Measurements from ENCODE around the gene AAR2. TPM values are rescaled to one million over a fixed set of nuclear protein-coding genes. Genes with fewer than 3 reads are reported as not detected.

The AAR2 gene, protein sequence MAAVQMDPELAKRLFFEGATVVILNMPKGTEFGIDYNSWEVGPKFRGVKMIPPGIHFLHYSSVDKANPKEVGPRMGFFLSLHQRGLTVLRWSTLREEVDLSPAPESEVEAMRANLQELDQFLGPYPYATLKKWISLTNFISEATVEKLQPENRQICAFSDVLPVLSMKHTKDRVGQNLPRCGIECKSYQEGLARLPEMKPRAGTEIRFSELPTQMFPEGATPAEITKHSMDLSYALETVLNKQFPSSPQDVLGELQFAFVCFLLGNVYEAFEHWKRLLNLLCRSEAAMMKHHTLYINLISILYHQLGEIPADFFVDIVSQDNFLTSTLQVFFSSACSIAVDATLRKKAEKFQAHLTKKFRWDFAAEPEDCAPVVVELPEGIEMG
- 10 to 100 TPM in 11 of 12 donors, not detected in 1; 17.0 to 32.2 (median 25.4) TPM for polyA plus RNA-seq (ENCODE audit: insufficient read length in 12 of 12)
- long read RNA-seq, donor 1, transcript AAR2-201 (4 exons, 2,430 nt) = major isoform, 7 of 11 reads
- long read RNA-seq, donor 1, partial matches to known transcripts = 0 of 11 reads
- long read RNA-seq, donor 1, other reads (novel, unspliced or antisense) = 0 of 11 reads
- long read RNA-seq, donor 2, transcript AAR2-201 (4 exons, 2,430 nt) = major isoform, 11 of 18 reads
- long read RNA-seq, donor 2, partial matches to known transcripts = 5 of 18 reads
- long read RNA-seq, donor 2, other reads (novel, unspliced or antisense) = 0 of 18 reads
- long read RNA-seq, donor 3, transcript AAR2-201 (4 exons, 2,430 nt) = major isoform, 11 of 11 reads
- long read RNA-seq, donor 3, partial matches to known transcripts = 0 of 11 reads
- long read RNA-seq, donor 3, other reads (novel, unspliced or antisense) = 0 of 11 reads
- long read RNA-seq, donor 4, partial matches to known transcripts = 0 of 4 reads
- long read RNA-seq, donor 4, other reads (novel, unspliced or antisense) = 0 of 4 reads
- long read RNA-seq, donor 5, transcript AAR2-201 (4 exons, 2,430 nt) = major isoform, 10 of 19 reads
- long read RNA-seq, donor 5, partial matches to known transcripts = 8 of 19 reads
- long read RNA-seq, donor 5, other reads (novel, unspliced or antisense) = 0 of 19 reads
- long read RNA-seq, donor 6, partial matches to known transcripts = 0 of 5 reads
- long read RNA-seq, donor 6, other reads (novel, unspliced or antisense) = 0 of 5 reads
- long read RNA-seq, donor 7, partial matches to known transcripts = 0 of 4 reads
- long read RNA-seq, donor 7, other reads (novel, unspliced or antisense) = 0 of 4 reads
- long read RNA-seq, donor 8, transcript AAR2-201 (4 exons, 2,430 nt) = major isoform, 9 of 18 reads
- long read RNA-seq, donor 8, partial matches to known transcripts = 9 of 18 reads
- long read RNA-seq, donor 8, other reads (novel, unspliced or antisense) = 0 of 18 reads
- long read RNA-seq, donor 9, partial matches to known transcripts = 0 of 3 reads
- long read RNA-seq, donor 9, other reads (novel, unspliced or antisense) = 0 of 3 reads
- long read RNA-seq, donor 10, transcript AAR2-201 (4 exons, 2,430 nt) = major isoform, 8 of 9 reads
- long read RNA-seq, donor 10, partial matches to known transcripts = 0 of 9 reads
- long read RNA-seq, donor 10, other reads (novel, unspliced or antisense) = 0 of 9 reads
- long read RNA-seq, donor 11, transcript AAR2-201 (4 exons, 2,430 nt) = major isoform, 6 of 6 reads
- long read RNA-seq, donor 11, partial matches to known transcripts = 0 of 6 reads
- long read RNA-seq, donor 11, other reads (novel, unspliced or antisense) = 0 of 6 reads

DNA sequence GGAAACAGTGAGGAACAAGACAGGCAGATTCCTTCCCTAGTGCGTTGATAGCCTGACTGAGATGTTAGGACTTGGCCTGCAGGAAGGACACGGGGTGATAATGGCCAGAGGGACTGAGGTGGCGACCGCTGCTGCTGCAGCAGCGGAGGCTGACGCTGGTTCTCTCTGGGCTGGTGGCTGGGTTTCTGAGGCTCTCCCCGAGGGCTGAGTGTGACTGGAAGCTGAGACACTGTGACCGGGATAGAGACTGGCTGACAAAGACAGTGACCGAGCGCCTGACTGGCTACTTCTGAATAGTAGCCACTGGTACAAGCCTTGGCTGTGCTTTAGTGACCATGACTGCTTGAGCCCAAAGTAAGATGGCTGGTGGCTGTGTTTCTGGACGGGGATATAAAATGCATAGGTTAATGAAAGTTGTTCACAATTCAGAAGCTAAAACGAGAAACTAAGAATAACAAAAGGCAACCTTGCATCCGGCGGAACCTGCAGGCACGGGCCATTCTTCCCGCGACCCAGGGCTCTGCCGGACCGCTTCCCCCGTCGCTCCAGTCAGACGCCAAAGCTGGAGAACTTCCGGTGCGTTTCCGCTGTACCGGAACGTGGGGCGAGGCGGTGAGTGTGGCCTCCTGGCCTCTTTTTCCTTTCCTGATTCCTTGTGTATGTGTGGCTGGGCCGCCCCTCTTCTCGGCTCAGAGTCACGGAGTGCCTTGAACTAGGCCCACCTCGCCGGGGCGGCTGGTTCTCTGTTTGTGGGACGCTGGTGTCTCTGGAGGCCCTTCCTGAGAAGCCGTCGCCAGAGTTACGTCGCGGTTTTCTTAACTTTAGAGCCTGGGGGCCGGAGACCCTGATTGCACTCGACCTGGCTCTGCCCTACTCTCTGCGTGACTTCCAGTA is at the start of gene AAR2:
Gene AAR2, plus strand, starts transcription at position 587 of the 894 bp plus-strand sequence. CDS start 3,391 bp downstream, outside the sequence.
- peak; percentile 84 for DNase-seq

DNA sequence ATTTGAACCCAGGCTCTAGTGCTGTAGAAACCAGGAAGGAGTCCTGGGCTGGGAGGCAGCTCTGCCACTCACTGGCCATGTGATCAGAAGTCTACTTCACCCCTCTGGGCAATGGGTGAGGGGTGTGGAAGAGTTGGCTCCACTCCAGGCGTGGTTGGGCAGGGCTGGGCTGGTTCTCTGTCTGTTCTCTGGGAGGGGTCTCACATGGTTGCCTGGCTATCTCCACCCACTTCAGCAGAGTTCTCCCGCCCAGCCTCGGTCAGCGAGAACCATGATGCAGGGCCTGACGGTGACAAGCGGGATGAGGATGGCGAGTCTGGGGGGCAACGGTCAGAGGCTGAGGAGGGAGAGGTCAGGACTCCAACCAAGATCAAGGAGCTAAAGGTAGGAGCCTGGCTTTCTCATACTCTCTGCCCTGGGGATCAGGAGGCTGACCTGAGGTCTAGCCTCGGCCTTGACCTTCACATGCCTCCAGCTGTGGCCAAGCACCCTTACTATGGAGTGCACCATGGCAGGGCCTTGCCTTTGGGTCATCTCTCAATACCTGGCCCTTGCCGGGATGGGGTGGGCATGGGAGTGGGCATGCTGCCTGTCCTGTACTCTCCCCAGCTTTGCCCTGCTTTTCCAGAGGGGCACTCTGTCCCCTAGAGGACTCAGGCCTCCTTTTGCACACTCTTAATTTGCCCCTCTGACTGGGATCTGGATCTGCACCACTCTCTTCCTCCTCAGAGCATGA is 42.1 kb upstream of the AAR2 start:
- DNase-seq = no peak

DNA sequence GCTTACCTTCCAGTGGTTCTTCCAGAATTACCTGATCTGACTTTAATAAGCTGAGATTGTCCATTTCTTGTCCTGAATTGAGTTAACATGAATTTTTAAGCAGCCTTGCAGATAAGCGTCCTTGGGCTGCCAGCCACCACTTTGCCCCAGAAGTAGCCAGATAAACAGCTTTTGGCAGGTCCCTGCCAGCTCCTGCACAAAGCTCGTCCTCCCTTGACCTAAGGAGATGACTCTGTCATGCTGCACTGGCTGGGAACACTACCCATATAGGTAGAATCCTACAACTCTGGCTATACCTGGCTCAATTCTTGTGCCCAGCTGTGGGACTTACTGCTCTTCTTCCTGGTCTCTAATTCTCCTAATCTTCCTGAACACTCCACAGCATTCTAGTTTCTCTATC is 39.6 kb upstream of the AAR2 start:
- DNase-seq = no peak

DNA sequence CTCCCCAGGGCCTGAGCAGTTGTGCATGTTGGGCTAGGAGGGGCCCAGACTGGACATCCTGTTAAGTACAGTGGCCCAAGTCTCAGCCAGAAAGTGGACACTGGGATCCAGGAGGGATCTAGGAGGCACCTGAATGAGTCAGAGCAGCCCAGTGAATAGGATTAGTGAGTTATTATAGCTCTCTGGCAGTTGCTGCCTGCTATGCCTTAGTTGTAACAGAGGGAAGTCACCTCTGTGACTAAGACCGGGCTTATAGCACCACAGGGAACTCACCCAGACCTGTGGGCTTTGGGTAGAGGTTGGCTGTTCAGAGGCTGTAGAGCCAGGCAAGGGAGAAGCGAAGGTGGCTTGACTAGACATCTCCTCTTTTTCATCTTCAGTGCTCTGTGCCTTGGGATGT is 39.0 kb upstream of the AAR2 start:
- DNase-seq = no peak

DNA sequence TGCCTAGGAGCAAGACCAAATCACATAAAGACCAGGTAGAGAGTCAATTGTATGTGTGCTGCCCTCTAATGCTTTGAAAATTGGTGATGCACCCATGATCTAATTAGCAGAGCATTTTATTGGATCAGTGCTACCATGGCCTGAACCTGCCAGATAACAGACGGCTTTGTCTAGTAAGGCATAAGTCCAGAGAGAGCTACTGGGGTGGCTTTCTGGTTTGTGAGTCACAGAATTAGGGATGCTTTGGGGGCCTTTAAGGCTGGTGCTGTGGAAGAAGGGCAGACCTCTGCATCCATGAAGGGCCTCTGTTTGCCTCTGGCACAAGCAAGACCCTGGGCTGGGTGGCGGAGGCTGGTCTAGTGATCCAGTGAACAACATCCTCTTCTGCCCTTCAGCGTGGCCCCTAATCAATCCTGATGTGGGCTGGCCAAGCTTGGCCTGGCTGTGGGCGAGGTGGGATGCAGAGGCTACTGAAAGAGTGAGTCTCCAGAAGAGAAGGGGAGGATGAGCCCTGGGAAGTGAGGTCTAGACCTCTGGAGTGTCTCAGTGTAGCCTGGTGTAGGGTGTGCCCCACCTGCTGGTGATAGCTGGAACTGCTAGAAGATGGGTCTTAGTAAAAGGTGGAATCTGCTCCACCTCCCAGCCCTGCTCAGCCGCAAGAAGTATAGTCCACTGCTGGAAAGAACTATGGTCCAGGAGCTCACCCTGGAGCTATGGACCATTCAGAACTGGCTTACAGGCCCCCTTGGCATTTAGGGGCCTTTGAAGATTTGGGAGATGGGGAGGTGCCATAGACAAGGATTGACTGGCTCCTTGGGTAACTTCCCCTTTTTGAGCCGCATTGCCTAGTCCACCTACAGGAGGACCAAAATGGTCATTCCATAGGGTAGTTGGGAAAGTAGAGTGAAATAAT is 36.7 kb upstream of the AAR2 start:
- peak; percentile 79 for DNase-seq

DNA sequence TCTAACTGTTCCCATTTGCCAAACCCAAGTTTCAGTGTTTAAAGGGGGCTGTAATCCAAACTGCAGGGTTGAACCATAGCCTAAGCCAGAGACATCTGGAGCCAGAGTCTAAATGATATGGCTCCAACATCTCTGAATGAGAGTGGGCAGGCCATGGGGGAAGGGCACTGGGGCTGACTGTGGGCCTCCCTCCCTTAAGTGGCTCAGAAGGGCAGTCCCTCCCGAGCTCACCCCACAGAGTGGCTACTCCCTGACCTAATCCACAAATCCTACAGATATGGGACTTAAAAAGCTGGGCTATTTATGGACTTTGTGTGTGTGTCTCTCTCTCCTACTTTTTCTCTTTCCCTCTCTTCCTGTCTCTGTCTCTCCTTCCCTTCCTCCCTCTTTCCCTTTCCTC is 35.8 kb upstream of the AAR2 start:
- DNase-seq = no peak

DNA sequence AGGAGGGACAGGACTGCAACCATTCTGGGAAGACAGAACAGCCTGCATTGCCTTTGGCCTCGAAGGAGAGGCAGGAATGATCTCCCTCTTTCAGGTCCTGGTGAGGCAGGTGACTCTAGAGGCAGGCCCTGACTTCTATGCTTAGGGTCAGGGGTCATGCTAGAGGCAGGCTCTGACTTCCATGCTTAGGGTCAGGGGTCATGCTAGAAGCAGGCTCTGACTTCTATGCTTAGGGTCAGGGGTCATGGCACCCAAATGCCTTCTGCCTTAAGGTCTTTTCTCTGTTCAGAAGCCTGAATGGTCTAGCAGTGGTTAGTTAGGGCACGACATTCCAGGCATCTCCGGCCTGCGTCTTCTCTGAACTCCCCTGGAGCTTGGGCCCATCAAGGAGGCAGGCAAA is 35.1 kb upstream of the AAR2 start:
- DNase-seq = no peak

DNA sequence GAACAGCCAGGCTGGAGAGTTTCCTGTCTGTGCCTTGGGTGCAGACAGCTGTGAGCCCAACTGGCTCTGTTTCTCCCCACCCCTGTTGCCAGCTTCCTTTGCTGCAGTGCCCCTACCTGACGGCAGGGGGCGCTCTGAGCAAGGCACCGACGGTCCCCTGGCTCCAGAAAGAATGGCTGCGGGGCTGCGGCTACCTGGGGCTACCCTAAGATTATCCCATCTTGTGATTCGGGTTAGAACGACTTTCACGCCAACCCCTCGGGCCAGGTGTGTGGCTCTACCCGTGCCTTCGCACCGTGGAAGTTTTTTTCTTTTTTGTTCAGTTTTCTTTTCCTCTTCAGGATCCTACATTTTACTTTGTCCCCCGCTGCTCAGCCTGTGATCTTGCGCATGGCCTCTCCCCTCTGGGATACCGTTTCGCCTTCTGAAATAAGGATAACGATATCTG is 33.4 kb upstream of the AAR2 start:
- peak; percentile 56 for DNase-seq

DNA sequence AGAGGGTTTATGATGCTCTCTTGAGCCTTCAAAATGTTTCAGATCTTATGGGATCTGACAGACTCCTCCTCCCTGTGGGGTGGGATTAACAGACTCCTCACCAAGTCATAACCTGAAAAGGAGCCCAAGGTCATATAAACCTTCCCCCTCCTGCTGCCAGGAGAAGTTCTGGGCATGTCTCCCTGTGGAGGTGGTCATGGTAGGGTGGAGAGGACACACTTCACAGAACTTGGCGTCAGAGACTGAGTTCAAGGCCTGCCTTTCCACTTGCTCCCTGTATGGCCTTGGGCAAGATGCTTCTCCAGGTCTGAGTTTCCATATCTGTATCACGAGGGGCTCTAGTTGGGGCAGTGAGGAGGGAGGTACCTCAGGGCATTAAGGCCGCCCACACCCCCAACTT is 32.4 kb upstream of the AAR2 start:
- DNase-seq = no peak

DNA sequence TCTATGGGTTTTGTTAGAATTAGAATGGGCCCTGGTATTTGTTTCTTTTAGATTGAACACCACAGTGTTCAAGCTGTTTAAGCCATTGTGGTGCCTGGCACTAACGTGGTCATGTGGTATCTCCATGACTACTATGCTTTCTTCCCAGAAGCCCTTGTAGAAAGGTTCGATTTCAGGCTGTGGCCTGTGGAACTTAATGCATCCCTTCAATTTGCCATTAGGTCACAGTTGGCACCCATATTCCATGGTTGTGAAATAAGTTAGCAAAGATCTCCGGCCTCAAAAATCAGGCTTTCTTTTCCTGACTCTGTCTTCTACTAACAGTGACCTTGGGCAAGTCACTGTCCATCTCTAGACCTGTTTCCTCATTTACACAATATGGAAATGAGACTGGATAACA is 31.3 kb upstream of the AAR2 start:
- no peak for DNase-seq

DNA sequence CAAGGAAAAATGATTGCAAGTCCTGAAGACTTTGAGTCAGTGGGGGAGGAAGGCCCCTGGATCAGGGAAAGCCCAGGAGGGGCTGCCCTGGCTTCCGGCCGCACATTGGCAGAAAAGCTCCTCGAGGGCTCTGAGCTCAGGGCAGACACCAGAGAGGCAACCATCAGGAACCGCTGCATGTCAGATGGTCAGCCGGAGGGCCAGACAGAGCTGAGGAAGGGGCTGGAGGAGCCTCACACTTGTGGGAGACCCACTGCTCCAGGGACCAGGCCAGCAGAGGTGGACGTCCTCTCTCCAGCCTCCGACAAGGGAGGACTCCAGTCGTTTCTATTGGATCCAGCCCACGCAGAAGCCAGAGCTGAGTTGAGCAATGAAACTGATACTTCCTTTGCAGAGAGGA is 30.2 kb upstream of the AAR2 start:
- no peak for DNase-seq

DNA sequence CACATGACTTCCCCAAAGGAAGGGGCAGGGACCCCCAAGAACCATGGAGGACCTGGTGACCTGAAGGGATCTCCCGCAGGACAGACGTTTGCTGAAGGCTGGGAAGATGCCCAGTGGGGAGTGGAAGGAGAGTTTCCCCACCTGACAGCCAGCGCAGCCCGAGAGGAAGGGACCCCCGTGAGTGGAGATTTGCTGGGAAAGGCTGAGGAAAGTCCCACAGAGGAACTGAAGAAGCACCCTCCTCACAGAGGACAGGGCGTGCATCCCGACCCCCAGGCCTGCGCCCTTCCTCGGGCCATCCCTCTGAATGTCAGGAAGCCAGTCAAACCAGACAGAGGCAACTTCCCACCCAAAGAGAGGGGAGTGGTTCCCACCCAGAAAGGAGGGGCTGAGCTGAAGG is 29.6 kb upstream of the AAR2 start:
- no peak for DNase-seq

DNA sequence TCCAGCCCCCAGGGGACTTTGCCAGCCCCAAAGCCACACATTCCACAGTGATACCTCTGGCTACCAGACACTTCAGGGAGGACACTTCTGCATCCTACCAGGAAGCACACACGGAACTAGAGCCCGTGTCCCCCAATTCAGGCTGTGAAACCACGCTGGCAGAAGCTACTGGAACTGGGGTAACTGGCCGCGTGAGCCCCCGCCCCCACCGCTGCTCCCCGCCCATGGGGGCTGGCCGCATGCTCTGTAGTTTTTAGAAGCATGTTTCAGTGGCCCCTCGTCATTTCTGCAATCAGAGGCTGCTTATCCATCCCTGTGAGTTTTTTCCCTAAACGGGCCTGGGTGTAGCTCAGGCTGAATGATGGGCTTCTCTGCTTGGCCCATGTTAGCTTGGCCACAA is 28.7 kb upstream of the AAR2 start:
- DNase-seq = no peak

DNA sequence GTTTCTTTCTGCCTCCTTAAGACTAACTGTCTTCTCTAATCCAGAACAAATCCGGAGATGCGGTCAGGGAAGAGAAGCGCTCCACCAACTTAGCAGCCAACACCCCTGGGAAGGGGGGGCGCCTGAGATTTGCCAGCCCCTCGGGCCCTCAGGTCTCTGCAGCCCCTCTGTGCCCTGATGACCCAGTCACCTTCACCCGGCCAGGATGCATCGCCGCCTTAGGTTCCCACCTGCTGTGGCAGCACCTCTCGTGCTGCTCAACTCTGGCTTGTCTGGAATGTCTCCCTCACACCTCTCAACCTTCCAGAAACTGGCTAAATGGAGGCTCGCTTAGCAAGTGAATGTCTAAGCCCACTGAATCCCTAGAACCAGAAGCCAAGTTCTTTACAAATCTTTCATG is 28.0 kb upstream of the AAR2 start:
- DNase-seq = no peak

DNA sequence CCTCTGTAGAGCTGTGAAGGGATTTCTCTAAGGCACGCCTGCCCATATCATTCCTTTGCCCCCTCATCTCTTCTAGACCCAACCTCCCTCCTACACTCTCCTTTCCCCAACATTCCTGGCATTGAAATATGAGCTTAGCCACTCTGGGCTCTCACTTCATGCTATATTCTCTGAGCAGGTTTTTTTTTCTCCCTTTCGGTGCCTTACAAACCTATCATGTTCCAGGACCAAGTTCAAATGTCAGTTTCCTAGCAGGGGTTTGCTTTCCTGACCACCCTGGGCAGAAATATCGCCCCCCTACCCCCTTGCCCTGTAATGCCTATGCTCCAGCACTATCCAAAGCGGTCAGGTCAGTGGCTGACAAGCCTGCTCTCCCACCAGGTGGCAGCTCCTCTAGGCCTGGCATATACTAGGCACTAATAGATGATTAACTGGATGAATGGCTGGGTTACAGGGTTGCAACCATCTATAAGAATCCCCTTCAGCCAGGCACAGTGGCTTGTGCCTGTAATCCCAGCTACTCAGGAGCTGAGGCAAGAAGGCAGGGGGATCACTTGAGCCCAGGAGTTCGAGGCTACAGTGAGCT is 25.7 kb upstream of the AAR2 start:
- DNase-seq = no peak

DNA sequence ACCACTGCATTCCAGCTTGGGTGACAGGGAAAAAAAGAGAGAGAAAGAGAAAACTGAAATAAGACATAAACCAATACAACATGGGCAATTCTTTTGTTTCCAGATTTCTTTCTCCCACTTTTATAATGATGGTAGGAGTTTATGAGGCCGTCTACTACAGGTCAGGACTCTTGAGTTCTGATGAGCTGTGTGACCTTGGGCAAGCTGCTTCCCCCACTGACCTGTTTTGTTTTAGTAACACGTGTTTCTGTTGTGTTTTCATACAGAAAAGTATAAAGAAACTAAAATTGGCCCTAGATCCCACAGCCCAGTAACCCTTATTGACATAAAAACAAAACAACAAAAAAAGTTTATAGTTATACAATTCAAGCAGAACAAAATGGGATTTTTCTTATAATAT is 22.9 kb upstream of the AAR2 start:
- no peak for DNase-seq

DNA sequence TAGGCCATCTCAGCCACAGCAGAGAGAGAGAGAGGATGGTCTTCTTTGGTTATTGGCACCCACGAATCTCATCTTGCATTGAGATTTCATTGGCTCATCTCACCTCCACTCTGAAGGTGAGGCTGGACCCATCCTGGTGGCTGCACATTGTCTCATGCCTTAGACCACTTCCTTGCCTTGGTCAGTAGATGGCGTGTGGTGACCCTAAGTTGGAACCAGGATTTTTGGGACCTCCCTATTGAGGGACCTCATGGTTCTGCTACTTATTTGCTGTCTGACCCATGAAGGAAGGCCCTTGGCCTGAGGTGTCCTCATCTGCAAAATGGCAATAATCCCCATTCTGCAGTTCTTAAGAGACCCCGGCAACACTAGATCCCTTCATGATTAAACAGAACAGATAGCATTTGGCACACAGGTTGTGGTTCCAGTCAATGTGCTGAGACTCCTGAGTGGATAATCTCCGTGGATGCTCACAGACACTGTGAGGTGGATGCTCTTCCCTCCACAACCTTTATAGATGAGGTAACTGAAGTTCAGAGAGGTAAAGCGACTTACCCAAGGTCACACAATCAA is 21.5 kb upstream of the AAR2 start:
- DNase-seq = no peak
